IMR-90 (cell line): ENCODE data around the gene ACP6. TPM values are rescaled to one million over a fixed set of nuclear protein-coding genes. Genes with fewer than 3 reads are reported as not detected.

Experiments used
- ATAC-seq: fragments of 200-7000 bp; cut with Tn5 transposase; 2 replicates; pipeline ENCODE4 v1.9.1; 2020; ENCODE audit warnings: low read depth, mild to moderate bottlenecking, moderate library complexity
- BruUV-seq: library from RNA; stranded (reverse); fragments of 400-500 nt; replicated peaks from 2 replicates; lab custom pipeline; 2021; lab: Mats Ljungman, UMichigan
- CTCF ChIA-PET: fragments of 300-600 bp; formaldehyde crosslinking; extraction: SDS; loops from one replicate; lab custom pipeline; 2021; ENCODE audit warnings: antibody characterized with exemption; lab: Yijun Ruan, JAX
- POLR2A ChIA-PET: fragments of 300-600 bp; sonication (Branson Sonifier 250); formaldehyde crosslinking; loops from one replicate; lab custom pipeline; 2022; ENCODE audit warnings: antibody characterized with exemption; ENCODE audit not compliant: unreplicated experiment; lab: Charles Lee
- DNase-seq: peaks from one replicate; pipeline ENCODE4 v3.0.0; 2013
- H2AFZ ChIP-seq: replicated peaks from 2 replicates; pipeline ENCODE3; 2013; ENCODE audit warnings: low read length, mild to moderate bottlenecking; ENCODE audit not compliant: poor library complexity
- H2AK5ac ChIP-seq: 2 replicates; pipeline ENCODE4 v1.6.1; 2013; ENCODE audit warnings: low read depth, low read length, inconsistent platforms
- H2AK9ac ChIP-seq: replicated peaks from 2 replicates; pipeline ENCODE3; 2013; ENCODE audit warnings: mild to moderate bottlenecking, low read depth, low read length, moderate library complexity; ENCODE audit not compliant: poor library complexity
- H2BK120ac ChIP-seq: 2 replicates; pipeline ENCODE4 v1.6.1; 2013; ENCODE audit warnings: low read depth, low read length, inconsistent platforms
- H2BK15ac ChIP-seq: 3 replicates; pipeline ENCODE4 v1.6.1; 2013; ENCODE audit warnings: low read depth, low read length, inconsistent platforms
- H2BK20ac ChIP-seq: 2 replicates; pipeline ENCODE4 v1.6.1; 2013; ENCODE audit warnings: low read depth, mild to moderate bottlenecking, inconsistent platforms, low read length, moderate library complexity
- H2BK5ac ChIP-seq: 2 replicates; pipeline ENCODE4 v1.6.1; 2013; ENCODE audit warnings: mild to moderate bottlenecking, low read depth, low read length, inconsistent platforms; ENCODE audit not compliant: poor library complexity, severe bottlenecking
- H3K14ac ChIP-seq: replicated peaks from 2 replicates; pipeline ENCODE4 v1.6.1; 2013; ENCODE audit warnings: low read depth, low read length, inconsistent platforms
- H3K18ac ChIP-seq: 2 replicates; pipeline ENCODE4 v1.6.1; 2013; ENCODE audit warnings: low read depth, low read length, control low read depth
- H3K23ac ChIP-seq: 2 replicates; pipeline ENCODE4 v1.6.1; 2013; ENCODE audit warnings: low read depth, low read length, inconsistent platforms
- H3K27ac ChIP-seq: 2 replicates; pipeline ENCODE4 v1.5.1; 2013; ENCODE audit warnings: mild to moderate bottlenecking, control low read depth, low read length; ENCODE audit not compliant: insufficient read depth
- H3K27me3 ChIP-seq: 2 replicates; pipeline ENCODE4 v1.6.1; 2013; ENCODE audit warnings: low read length; ENCODE audit not compliant: control insufficient read depth, insufficient read depth
- H3K36me3 ChIP-seq: 2 replicates; pipeline ENCODE4 v1.6.1; 2013; ENCODE audit warnings: low read length, mixed read lengths; ENCODE audit not compliant: control insufficient read depth, insufficient read depth
- H3K4ac ChIP-seq: 2 replicates; pipeline ENCODE4 v1.6.1; 2013; ENCODE audit warnings: low read depth, low read length, inconsistent platforms
- H3K4me1 ChIP-seq: 2 replicates; pipeline ENCODE4 v1.6.1; 2013; ENCODE audit warnings: low read length, mixed read lengths; ENCODE audit not compliant: control insufficient read depth, insufficient read depth
- H3K4me2 ChIP-seq: 2 replicates; pipeline ENCODE4 v1.6.1; 2013; ENCODE audit warnings: low read depth, mild to moderate bottlenecking, control low read depth, low read length, moderate library complexity
- H3K4me3 ChIP-seq: 2 replicates; pipeline ENCODE4 v1.5.1; 2013; ENCODE audit warnings: low read depth, mild to moderate bottlenecking, control low read depth, low read length, moderate library complexity; ENCODE audit not compliant: insufficient read depth
- H3K56ac ChIP-seq: 2 replicates; pipeline ENCODE4 v1.6.1; 2013; ENCODE audit warnings: low read length, inconsistent platforms; ENCODE audit not compliant: insufficient read depth; ENCODE audit errors: extremely low read depth
- H3K79me1 ChIP-seq, 2 experiments: 2 replicates each; pipeline ENCODE4 v1.6.1; 2013; ENCODE audit warnings: low read length in 2 of 2, inconsistent platforms in 1 of 2, low read depth in 1 of 2
- H3K9ac ChIP-seq: 2 replicates; pipeline ENCODE4 v1.6.1; 2013; ENCODE audit warnings: low read depth, low read length, control low read depth
- H3K9me1 ChIP-seq: 2 replicates; pipeline ENCODE4 v1.6.1; 2013; ENCODE audit warnings: low read length, inconsistent platforms; ENCODE audit not compliant: insufficient read depth
- H3K9me3 ChIP-seq: 2 replicates; pipeline ENCODE4 v1.6.1; 2013; ENCODE audit warnings: low read length; ENCODE audit not compliant: control insufficient read depth, insufficient read depth
- H4K20me1 ChIP-seq: 2 replicates; pipeline ENCODE4 v1.6.1; 2013; ENCODE audit warnings: low read length, inconsistent platforms; ENCODE audit not compliant: insufficient read depth
- H4K5ac ChIP-seq: 2 replicates; pipeline ENCODE4 v1.6.1; 2013; ENCODE audit warnings: mild to moderate bottlenecking, low read depth, low read length, control low read depth
- H4K8ac ChIP-seq, 2 experiments: 2 replicates each; pipeline ENCODE4 v1.6.1; 2013; ENCODE audit warnings: low read depth in 2 of 2, low read length in 2 of 2, control low read depth in 1 of 2, inconsistent platforms in 1 of 2
- H4K91ac ChIP-seq: 2 replicates; pipeline ENCODE4 v1.6.1; 2013; ENCODE audit warnings: low read depth, low read length, inconsistent platforms; ENCODE audit not compliant: insufficient read depth
- BHLHE40 ChIP-seq: fragments of 150-350 bp; IDR thresholded peaks from 2 replicates; pipeline ENCODE4 v1.6.1; 2016; ENCODE audit warnings: mild to moderate bottlenecking, low read depth, low read length
- CHD1 ChIP-seq: IDR thresholded peaks from 2 replicates; pipeline ENCODE4 v1.6.1; 2012; ENCODE audit warnings: low read depth, low read length, improper control_type of control experiment
- ELK1 ChIP-seq: fragments of 150-350 bp; IDR thresholded peaks from 2 replicates; pipeline ENCODE4 v1.6.1; 2016; ENCODE audit warnings: low read depth, mild to moderate bottlenecking, low read length, moderate library complexity, borderline replicate concordance
- MAZ ChIP-seq: IDR thresholded peaks from 2 replicates; pipeline ENCODE4 v1.6.1; 2012; ENCODE audit warnings: low read depth, mild to moderate bottlenecking, low read length, improper control_type of control experiment, moderate library complexity, borderline replicate concordance
- MXI1 ChIP-seq: IDR thresholded peaks from 2 replicates; pipeline ENCODE4 v1.6.1; 2012; ENCODE audit warnings: low read depth, mild to moderate bottlenecking, low read length, moderate library complexity, borderline replicate concordance
- POLR2A ChIP-seq: IDR thresholded peaks from 2 replicates; pipeline ENCODE4 v1.6.1; 2012; ENCODE audit warnings: mild to moderate bottlenecking, low read depth, low read length
- RAD21 ChIP-seq: IDR thresholded peaks from 2 replicates; pipeline ENCODE4 v1.6.1; 2012; ENCODE audit warnings: low read length, improper control_type of control experiment
- RCOR1 ChIP-seq: IDR thresholded peaks from 2 replicates; pipeline ENCODE4 v1.6.1; 2012; ENCODE audit warnings: mild to moderate bottlenecking, low read length, improper control_type of control experiment; ENCODE audit not compliant: insufficient replicate concordance
- SMC3 ChIP-seq: fragments of 150-350 bp; IDR thresholded peaks from 2 replicates; pipeline ENCODE4 v1.6.1; 2016; ENCODE audit warnings: low read depth, mild to moderate bottlenecking, antibody characterized with exemption, low read length, moderate library complexity
- WGBS, 2 experiments: methylation state at CpG; one replicate each; pipeline versions ENCODE4 v1.1.5 to v1.1.7; 2013; ENCODE audit warnings: missing lambda C conversion rate in 2 of 2; ENCODE audit not compliant: insufficient read length in 1 of 2; ENCODE audit errors: extremely low coverage in 2 of 2; 5-methylcytosine and 5-hydroxymethylcytosine counted together
- dilution Hi-C: fragments of 300-500 bp; cut with HindIII; formaldehyde crosslinking; loops from one replicate; pipeline ENCODE4 v1.14.3; 2018; ENCODE audit warnings: low sequenced_read_pairs; ENCODE audit not compliant: unreplicated experiment
- in situ Hi-C: fragments of 300-500 bp; cut with MboI; formaldehyde crosslinking; loops from 3 replicates; pipeline ENCODE4 v1.14.3; 2019; ENCODE audit warnings: low sequenced_read_pairs, inconsistent platforms, mixed read lengths
- intact Hi-C: fragments of 100-400 bp; cut with micrococcal nuclease; formaldehyde crosslinking; loops from 2 replicates; pipeline ENCODE4 v1.10.0; 2022
- polyA plus RNA-seq, 3 experiments: library from polyadenylated mRNA; depleted of rRNA; stranded (reverse); fragments of >200 nt; gene quantifications; 2 replicates each; pipeline ENCODE4 v1.2.3, GENCODE V29; 2012; ENCODE audit warnings: low replicate concordance in 1 of 3
- total RNA-seq: library from RNA; depleted of rRNA; stranded (reverse); fragments of >200 nt; gene quantifications from 2 replicates; pipeline ENCODE4 v1.2.3, GENCODE V29; 2012

Gene ACP6
- total and polyA plus RNA-seq, 2 of the 4 experiments (the other 2 are of a cell fraction): 2.5 to 8.2 TPM

- no peak for ATAC-seq
- Histone ChIP-seq H3K14ac (no peak overlapping the region), H4K20me1 (no peaks in the 10 kb centered on the region), H3K27ac (no peak overlapping the region), H3K4ac (no peak overlapping the region), H3K9me1 (no peaks in the 10 kb centered on the region), H3K56ac (no peak overlapping the region), H2BK120ac (no peak overlapping the region), H2AK9ac (no peak overlapping the region), H3K9me3 (no peaks in the 10 kb centered on the region), H3K27me3 (no peaks in the 10 kb centered on the region), H4K91ac (no peak overlapping the region), H2AK5ac (no peak overlapping the region), H3K9ac (no peak overlapping the region), H2AFZ (no peak overlapping the region), H3K4me3 (no peak overlapping the region), H2BK20ac (no peak overlapping the region), H2BK5ac (no peak overlapping the region), H3K18ac (no peak overlapping the region), H4K8ac (no peak overlapping the region), H4K5ac (no peak overlapping the region), H3K4me2 (no peak overlapping the region), H3K23ac (no peak overlapping the region), H3K36me3 (no peaks in the 10 kb centered on the region), H3K4me1 (no peaks in the 10 kb centered on the region; the same call in 1 of the 2 replicates), H2BK15ac (no peak overlapping the region), H3K79me1 (no peaks in the 10 kb centered on the region)
- ChIA-PET CTCF (no interaction called here), POLR2A (interaction anchor here (0.7 kb wide), 1 partner anchor 257 kb away, joined by 3 read pairs; no protein-coding TSS in a partner anchor)
- dilution Hi-C loops: no loop called here
- in situ Hi-C loops: loop anchor here (10.0 kb wide), 2 partner anchors 264 to 356 kb away; no protein-coding TSS in a partner anchor
- no peak for DNase-seq
- no TSS peak for BruUV-seq
- WGBS, 2 experiments: no CpG with 5 or more reads among the region's 6 CpGs
- intact Hi-C loops: no loop called here
- TF ChIP-seq RCOR1: no peak
- TF ChIP-seq CHD1: no peak
- no peak for TF ChIP-seq ELK1
- no peak for TF ChIP-seq POLR2A
- no peak for TF ChIP-seq MXI1
- no peak for TF ChIP-seq BHLHE40
- TF ChIP-seq RAD21: no peak
- TF ChIP-seq MAZ: no peak
- TF ChIP-seq SMC3: no peak
Measured at GRCh38 chr1:147630447-147630846, 39.9 kb downstream of the ACP6 start.
